Esophagus squamous epithelium (tissue), 5 donors: ENCODE measurements around the gene MYCBP2. TPM values are rescaled to one million over a fixed set of nuclear protein-coding genes. Genes with fewer than 3 reads are reported as not detected.

ENCODE experiments used
- DNase-seq: peaks from one replicate; lab custom pipeline; 2025; lab: John Stamatoyannopoulos, UW
- H3K27ac ChIP-seq, 4 donors: fragments of 200-600 bp; sonication (generic); one replicate each; pipeline ENCODE4 v1.5.1; 2016 to 2019; ENCODE audit warnings: mild to moderate bottlenecking in 1 of 4
- H3K27me3 ChIP-seq, 4 donors: fragments of 200-600 bp; sonication (generic); 1 replicate in 3 of 4; 2 replicates in 1 of 4; pipeline versions ENCODE4 v1.5.1 to v1.6.0; 2017 to 2021; ENCODE audit warnings: antibody characterized with exemption in 1 of 4
- H3K36me3 ChIP-seq, 3 donors: fragments of 200-600 bp; sonication (generic); one replicate each; pipeline ENCODE4 v1.5.1; 2016 to 2019
- H3K4me1 ChIP-seq, 3 donors: fragments of 200-600 bp; sonication (generic); one replicate each; pipeline ENCODE4 v1.5.1; 2017 to 2019
- H3K4me3 ChIP-seq, 4 donors: fragments of 200-600 bp; sonication (generic); 1 replicate in 3 of 4; 2 replicates in 1 of 4; pipeline ENCODE4 v1.5.1; 2016 to 2019; ENCODE audit warnings: mild to moderate bottlenecking in 2 of 4, moderate library complexity in 1 of 4
- H3K9me3 ChIP-seq, 3 donors: fragments of 200-600 bp; sonication (generic); one replicate each; pipeline ENCODE4 v1.5.1; 2016 to 2019
- CTCF ChIP-seq, 6 experiments: fragments of 450-650 bp in 4 of 6; fragments of 200-600 bp in 2 of 6; sonication (generic) in 2 of 6; IDR thresholded peaks; one replicate each; pipeline ENCODE4 v1.5.1; 2016 to 2019; ENCODE audit warnings: antibody characterized with exemption in 6 of 6, mild to moderate bottlenecking in 4 of 6, moderate library complexity in 4 of 6
- POLR2A ChIP-seq, 4 donors: fragments of 450-650 bp; IDR thresholded peaks; one replicate each; pipeline ENCODE4 v1.6.1; 2017; ENCODE audit warnings: antibody characterized with exemption in 4 of 4, mild to moderate bottlenecking in 4 of 4, moderate library complexity in 3 of 4
- WGBS, 2 donors: methylation state at CpG; one replicate each; pipeline ENCODE4 v1.1.5; 2018; 5-methylcytosine and 5-hydroxymethylcytosine counted together
- intact Hi-C: fragments of 100-400 bp; cut with DNase I; formaldehyde crosslinking; loops from one replicate; pipeline ENCODE4 v1.15.0; 2022
- total RNA-seq, 4 donors: library from RNA; depleted of rRNA; stranded (reverse); fragments of >200 nt; gene quantifications; one replicate each; pipeline ENCODE4 v1.1.0, GENCODE V29; 2016
- donor health status: DM: yes; HTN: yes; CAD: no.

Gene MYCBP2
- total RNA-seq, 4 donors from 2014 or later, result 80.9 to 167 (median 130) TPM

- no peaks in the 10 kb centered on the region for H3K9me3 ChIP-seq
- 64 to 79% methylated on average over 3 of the region's 3 CpGs for WGBS, 2 donors
- intact Hi-C loops, result no loop called here
- H3K27ac ChIP-seq, result no peak overlapping the region
- no peaks in the 10 kb centered on the region for H3K4me1 ChIP-seq
- DNase-seq, result no peak
- no peaks in the 10 kb centered on the region for H3K27me3 ChIP-seq
- peaks cover 0 to 99% (median 7%) of the 10 kb centered on the region in 3 donors for H3K36me3 ChIP-seq
- TF ChIP-seq POLR2A (IDR thresholded peaks at IDR 0.05) (no peak), CTCF (IDR thresholded peaks at IDR 0.05) (no peak)
- no peak overlapping the region for H3K4me3 ChIP-seq
Measured at GRCh38 chr13:77185721-77186120, 141.2 kb downstream of the MYCBP2 start.

GRCh38 chr13:77184455-77184854 is 142.4 kb downstream of the MYCBP2 start:
- H3K27me3 ChIP-seq, result no peaks in the 10 kb centered on the region
- no peak for DNase-seq
- H3K9me3 ChIP-seq, result no peaks in the 10 kb centered on the region
- TF ChIP-seq CTCF (IDR thresholded peaks at IDR 0.05), result no peak
- TF ChIP-seq POLR2A (IDR thresholded peaks at IDR 0.05), result no peak
- H3K36me3 ChIP-seq, result peaks cover 0 to 99% (median 7%) of the 10 kb centered on the region in 3 donors
- no peaks in the 10 kb centered on the region for H3K4me1 ChIP-seq
- H3K27ac ChIP-seq, result no peak overlapping the region
- no peak overlapping the region for H3K4me3 ChIP-seq
- intact Hi-C loops, result no loop called here
- WGBS, 2 donors, result 72 to 82% methylated on average over 2 of the region's 2 CpGs

- intact Hi-C loops, result no loop called here
- Histone ChIP-seq H3K4me3 (no peak overlapping the region), H3K36me3 (peaks cover 0 to 99% (median 21%) of the 10 kb centered on the region in 3 donors), H3K4me1 (no peaks in the 10 kb centered on the region), H3K9me3 (no peaks in the 10 kb centered on the region), H3K27me3 (no peaks in the 10 kb centered on the region), H3K27ac (no peak overlapping the region)
- TF ChIP-seq CTCF (IDR thresholded peaks at IDR 0.05) (no peak), POLR2A (IDR thresholded peaks at IDR 0.05) (no peak)
- 90 to 92% methylated on average over 4 of the region's 4 CpGs for WGBS, 2 donors
- DNase-seq, result no peak
Measured at GRCh38 chr13:77180011-77180410, 146.9 kb downstream of the MYCBP2 start.

- Histone ChIP-seq H3K4me3 (no peak overlapping the region), H3K36me3 (peaks cover 0 to 100% (median 26%) of the 10 kb centered on the region in 3 donors), H3K27me3 (no peaks in the 10 kb centered on the region), H3K4me1 (no peaks in the 10 kb centered on the region), H3K9me3 (no peaks in the 10 kb centered on the region), H3K27ac (no peak overlapping the region)
- intact Hi-C loops, result no loop called here
- 77 to 80% methylated on average over 2 of the region's 2 CpGs for WGBS, 2 donors
- TF ChIP-seq CTCF (IDR thresholded peaks at IDR 0.05) (no peak), POLR2A (IDR thresholded peaks at IDR 0.05) (no peak)
- DNase-seq, result no peak
Measured at GRCh38 chr13:77177646-77178045, 149.2 kb downstream of the MYCBP2 start.

- Histone ChIP-seq H3K27me3 (no peaks in the 10 kb centered on the region), H3K4me1 (no peaks in the 10 kb centered on the region), H3K27ac (no peak overlapping the region), H3K4me3 (no peak overlapping the region), H3K36me3 (peaks cover 0 to 100% (median 26%) of the 10 kb centered on the region in 3 donors), H3K9me3 (no peaks in the 10 kb centered on the region)
- intact Hi-C loops, result no loop called here
- 71 to 79% methylated on average over 2 of the region's 2 CpGs for WGBS, 2 donors
- no peak for TF ChIP-seq POLR2A (IDR thresholded peaks at IDR 0.05)
- no peak for TF ChIP-seq CTCF (IDR thresholded peaks at IDR 0.05)
- no peak for DNase-seq
Measured at GRCh38 chr13:77176350-77176749, 150.5 kb downstream of the MYCBP2 start.
